PFSK-1 (cell line): Measurements from ENCODE around the gene CXCR3.

ENCODE experiments used
- FOXP2 ChIP-seq: optimal IDR thresholded peaks from 2 replicates; pipeline ENCODE3; 2011; ENCODE audit warnings: borderline replicate concordance, control low read depth, inconsistent platforms; ENCODE audit not compliant: insufficient read depth; ENCODE audit errors: extremely low read length, extremely low read depth
- POLR2AphosphoS5 ChIP-seq: IDR thresholded peaks from 2 replicates; pipeline ENCODE4 v1.6.1; 2012; ENCODE audit warnings: low read depth, mild to moderate bottlenecking, control low read depth, low read length, moderate library complexity
- REST ChIP-seq, 2 experiments: IDR thresholded peaks; 2 replicates each; pipeline versions ENCODE4 v1.6.1 to v1.8.0; 2011 to 2012; ENCODE audit warnings: low read depth in 2 of 2, low read length in 2 of 2, control low read depth in 1 of 2, inconsistent platforms in 1 of 2, mild to moderate bottlenecking in 1 of 2, moderate library complexity in 1 of 2; ENCODE audit not compliant: insufficient read depth in 1 of 2
- SIN3A ChIP-seq: IDR thresholded peaks from 2 replicates; pipeline ENCODE4 v1.6.1; 2012; ENCODE audit warnings: mild to moderate bottlenecking, low read length, moderate library complexity, borderline replicate concordance; ENCODE audit not compliant: insufficient read depth
- TAF1 ChIP-seq: IDR thresholded peaks from 2 replicates; pipeline ENCODE4 v1.6.1; 2012; ENCODE audit warnings: low read length, control low read depth, borderline replicate concordance; ENCODE audit not compliant: insufficient read depth

The CXCR3 gene

GRCh38 chrX:71615056-71615455 lies 3.3 kb downstream of the CXCR3 start:
- TF ChIP-seq SIN3A, result no peak
- TF ChIP-seq POLR2AphosphoS5, result no peak
- TF ChIP-seq REST (IDR thresholded peaks at IDR 0.05; ENCODE audit: insufficient read depth in 1 of 2, low read depth in 2 of 2, low read length in 2 of 2), result no peak
- TF ChIP-seq FOXP2, result no peak
- TF ChIP-seq TAF1, result no peak

DNA sequence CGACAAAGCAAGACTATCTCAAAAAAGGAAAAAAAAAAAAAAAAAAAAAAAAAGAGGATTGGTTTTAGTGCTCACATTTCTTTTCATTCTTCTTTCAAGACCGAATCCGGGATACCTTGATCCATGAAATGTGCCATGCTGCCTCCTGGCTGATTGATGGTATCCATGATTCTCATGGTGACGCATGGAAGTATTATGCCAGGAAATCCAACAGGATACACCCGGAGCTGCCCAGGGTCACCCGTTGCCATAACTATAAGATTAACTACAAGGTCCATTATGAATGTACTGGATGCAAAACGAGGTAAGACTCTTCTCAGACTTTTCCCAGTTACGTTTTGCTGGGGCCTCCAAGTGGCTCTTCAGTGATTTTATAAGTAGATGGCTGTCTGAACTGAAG lies 6.1 kb downstream of the CXCR3 start:
- TF ChIP-seq FOXP2 (no peak), POLR2AphosphoS5 (no peak), REST (IDR thresholded peaks at IDR 0.05; ENCODE audit: insufficient read depth in 1 of 2, low read depth in 2 of 2, low read length in 2 of 2) (no peak), SIN3A (no peak), TAF1 (no peak)

GRCh38 chrX:71609095-71609750 lies 9.1 kb downstream of the CXCR3 start:
- no peak for TF ChIP-seq FOXP2
- TF ChIP-seq POLR2AphosphoS5, result no peak

GRCh38 chrX:71607488-71607887 lies 10.8 kb downstream of the CXCR3 start:
- no peak for TF ChIP-seq POLR2AphosphoS5
- no peak for TF ChIP-seq FOXP2
- no peak for TF ChIP-seq TAF1
- TF ChIP-seq REST (IDR thresholded peaks at IDR 0.05; ENCODE audit: insufficient read depth in 1 of 2, low read depth in 2 of 2, low read length in 2 of 2), result no peak
- no peak for TF ChIP-seq SIN3A

- TF ChIP-seq FOXP2 (no peak), TAF1 (no peak), SIN3A (no peak), REST (IDR thresholded peaks at IDR 0.05; ENCODE audit: insufficient read depth in 1 of 2, low read depth in 2 of 2, low read length in 2 of 2) (no peak), POLR2AphosphoS5 (no peak)
Observed at GRCh38 chrX:71606536-71607216, 11.6 kb downstream of the CXCR3 start.
